Fibroblast of lung (primary cell): ENCODE results near the gene GALP.

Experiments
- EZH2 ChIP-seq: IDR thresholded peaks from 2 replicates; pipeline ENCODE4 v1.5.1; 2012; ENCODE audit warnings: low read length, control low read depth, mild to moderate bottlenecking; ENCODE audit errors: missing control alignments
- TF ChIP-seq, protein P1 (sequence below), 2 donors: IDR thresholded peaks in 1 of 2; conservative IDR thresholded peaks in 1 of 2; 1 replicate in 1 of 2; 2 replicates in 1 of 2; pipeline ENCODE4 v1.5.1; 2011 to 2012; ENCODE audit warnings: low read length in 2 of 2, control low read depth in 1 of 2, inconsistent platforms in 1 of 2, low read depth in 1 of 2, mild to moderate bottlenecking in 1 of 2

DNA sequence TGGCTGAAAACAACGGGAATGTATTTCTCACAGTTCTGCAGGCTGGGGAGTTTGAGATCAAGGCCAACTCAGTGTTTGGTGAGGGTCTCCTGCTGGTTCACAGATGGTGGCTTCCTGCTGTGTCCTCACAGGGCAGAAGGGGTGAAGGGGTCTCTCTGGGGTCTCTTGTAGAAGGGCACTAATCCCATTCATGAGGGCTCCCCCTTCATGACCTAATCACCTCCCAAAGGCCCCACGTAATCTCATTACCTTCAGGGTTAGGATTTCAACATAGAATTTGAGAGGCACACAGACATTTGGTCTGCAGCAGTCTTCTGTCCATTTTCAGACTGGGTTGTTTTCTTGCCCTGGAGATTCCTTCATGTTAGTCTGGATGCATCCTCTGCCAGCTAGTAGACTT lies 23.2 kb upstream of the GALP start:
- TF ChIP-seq, protein P1, sequence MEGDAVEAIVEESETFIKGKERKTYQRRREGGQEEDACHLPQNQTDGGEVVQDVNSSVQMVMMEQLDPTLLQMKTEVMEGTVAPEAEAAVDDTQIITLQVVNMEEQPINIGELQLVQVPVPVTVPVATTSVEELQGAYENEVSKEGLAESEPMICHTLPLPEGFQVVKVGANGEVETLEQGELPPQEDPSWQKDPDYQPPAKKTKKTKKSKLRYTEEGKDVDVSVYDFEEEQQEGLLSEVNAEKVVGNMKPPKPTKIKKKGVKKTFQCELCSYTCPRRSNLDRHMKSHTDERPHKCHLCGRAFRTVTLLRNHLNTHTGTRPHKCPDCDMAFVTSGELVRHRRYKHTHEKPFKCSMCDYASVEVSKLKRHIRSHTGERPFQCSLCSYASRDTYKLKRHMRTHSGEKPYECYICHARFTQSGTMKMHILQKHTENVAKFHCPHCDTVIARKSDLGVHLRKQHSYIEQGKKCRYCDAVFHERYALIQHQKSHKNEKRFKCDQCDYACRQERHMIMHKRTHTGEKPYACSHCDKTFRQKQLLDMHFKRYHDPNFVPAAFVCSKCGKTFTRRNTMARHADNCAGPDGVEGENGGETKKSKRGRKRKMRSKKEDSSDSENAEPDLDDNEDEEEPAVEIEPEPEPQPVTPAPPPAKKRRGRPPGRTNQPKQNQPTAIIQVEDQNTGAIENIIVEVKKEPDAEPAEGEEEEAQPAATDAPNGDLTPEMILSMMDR (conservative IDR thresholded peaks at IDR 0.05 in 1 of 2, IDR thresholded peaks at IDR 0.05 in 1 of 2; ENCODE audit: low read depth in 1 of 2, low read length in 2 of 2), result no peak
- no peak for TF ChIP-seq EZH2
